T-helper 1 cell treated with Interleukin-12 subunit alpha and Interleukin-12 subunit beta and Interleukin-4 antibody, amounts not matched to agents 30 μg/mL and 1 μg/mL, for 36 hours (primary cell): ENCODE measurements around the gene NUDT12.

Experiments used
- H3K27ac Mint-ChIP-seq: one replicate; pipeline ENCODE4 v1.8.0; 2021; ENCODE audit warnings: mild to moderate bottlenecking, mixed read lengths
- H3K27me3 Mint-ChIP-seq: one replicate; pipeline ENCODE4 v1.8.0; 2021; ENCODE audit warnings: low read depth, mixed read lengths
- H3K36me3 Mint-ChIP-seq: one replicate; pipeline ENCODE4 v1.8.0; 2021; ENCODE audit warnings: low read depth, mixed read lengths
- H3K4me1 Mint-ChIP-seq: one replicate; pipeline ENCODE4 v1.8.0; 2021; ENCODE audit warnings: low read depth, mixed read lengths
- H3K4me3 Mint-ChIP-seq: one replicate; pipeline ENCODE4 v1.8.0; 2021; ENCODE audit warnings: mild to moderate bottlenecking, moderate library complexity, mixed read lengths
- H3K9me3 Mint-ChIP-seq: one replicate; pipeline ENCODE4 v1.8.0; 2021; ENCODE audit warnings: mixed read lengths

Gene NUDT12

DNA sequence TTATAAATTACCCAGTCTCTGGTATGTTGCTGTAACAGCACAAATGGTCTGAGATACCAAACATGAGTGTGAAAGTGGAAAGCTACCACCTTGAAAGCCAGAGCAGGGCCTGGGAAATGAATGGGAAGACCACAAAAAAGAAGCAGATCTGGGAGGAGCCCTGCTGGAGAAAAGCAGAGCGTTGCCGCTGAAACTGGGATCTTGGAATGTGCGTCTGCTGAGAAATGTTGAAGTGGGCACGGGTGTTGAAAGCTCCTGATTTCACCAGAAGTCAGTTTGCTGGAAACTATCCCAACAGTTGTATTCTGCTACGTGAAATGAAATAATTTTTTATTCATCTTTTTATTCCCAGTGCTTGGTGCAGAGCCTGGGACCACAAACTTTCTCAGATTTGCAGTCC, 40.0 kb downstream of the NUDT12 start:
- H3K4me1 Mint-ChIP-seq: no peaks in the 10 kb centered on the region
- H3K4me3 Mint-ChIP-seq: no peak overlapping the region
- no peaks in the 10 kb centered on the region for H3K9me3 Mint-ChIP-seq
- no peaks in the 10 kb centered on the region for H3K36me3 Mint-ChIP-seq
- no peak overlapping the region for H3K27ac Mint-ChIP-seq
- peaks cover 8% of the 10 kb centered on the region for H3K27me3 Mint-ChIP-seq

DNA sequence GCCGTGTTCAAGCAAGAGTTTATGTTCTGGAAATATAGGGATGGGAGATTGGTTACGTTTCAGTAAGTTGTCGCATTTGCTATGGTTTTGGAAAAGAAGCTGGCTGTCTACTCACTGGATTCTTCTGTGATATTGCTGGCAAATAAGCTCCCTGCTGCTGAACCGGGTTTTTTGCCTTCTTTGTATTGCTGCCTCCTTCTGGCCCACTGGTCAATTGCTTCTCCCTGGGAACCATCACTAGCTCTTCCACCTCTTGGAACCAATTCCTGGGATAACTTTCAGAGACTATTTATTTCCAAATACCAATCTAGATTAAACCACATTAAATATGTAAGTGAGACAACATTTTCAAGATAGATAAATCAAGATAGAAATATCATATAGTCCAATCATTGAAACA, 43.0 kb downstream of the NUDT12 start:
- H3K4me3 Mint-ChIP-seq: no peak overlapping the region

GRCh38 chr5:103514371-103514770, 48.2 kb downstream of the NUDT12 start:
- Mint-ChIP-seq H3K9me3 (no peaks in the 10 kb centered on the region), H3K36me3 (no peaks in the 10 kb centered on the region), H3K27ac (no peak overlapping the region), H3K27me3 (peaks cover 13% of the 10 kb centered on the region), H3K4me1 (no peaks in the 10 kb centered on the region), H3K4me3 (no peak overlapping the region)

More for the DNA sequence above, 43.0 kb downstream of the NUDT12 start:
- H3K9me3 Mint-ChIP-seq: no peaks in the 10 kb centered on the region
- H3K27me3 Mint-ChIP-seq: peaks cover 13% of the 10 kb centered on the region
- no peak overlapping the region for H3K27ac Mint-ChIP-seq
- H3K36me3 Mint-ChIP-seq: no peaks in the 10 kb centered on the region
- H3K4me1 Mint-ChIP-seq: no peaks in the 10 kb centered on the region

DNA sequence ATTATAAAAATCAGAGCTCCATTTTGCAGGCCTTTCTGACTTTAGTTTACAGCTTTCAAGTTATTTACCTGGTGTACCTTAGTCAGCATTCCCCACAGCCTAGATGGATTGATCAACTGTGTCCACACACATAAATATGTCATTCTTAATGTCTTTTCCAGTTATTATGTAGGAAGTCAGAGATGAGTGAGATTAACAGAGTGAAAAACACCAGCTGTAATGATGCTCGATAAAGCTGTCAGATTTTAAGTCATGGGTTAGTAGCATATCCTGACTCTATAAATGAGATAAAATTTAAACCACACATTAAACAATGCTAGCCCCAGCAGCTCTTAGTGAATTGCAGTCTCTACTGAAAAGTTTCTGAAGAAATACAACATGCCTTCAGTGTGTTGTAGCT, 48.9 kb downstream of the NUDT12 start:
- H3K36me3 Mint-ChIP-seq: no peaks in the 10 kb centered on the region
- H3K9me3 Mint-ChIP-seq: no peaks in the 10 kb centered on the region
- no peak overlapping the region for H3K27ac Mint-ChIP-seq
- H3K4me3 Mint-ChIP-seq: no peak overlapping the region
- H3K27me3 Mint-ChIP-seq: peaks cover 13% of the 10 kb centered on the region
- no peaks in the 10 kb centered on the region for H3K4me1 Mint-ChIP-seq

- Mint-ChIP-seq H3K27me3 (peaks cover 10% of the 10 kb centered on the region), H3K9me3 (no peaks in the 10 kb centered on the region), H3K4me3 (no peak overlapping the region), H3K27ac (no peak overlapping the region), H3K36me3 (no peaks in the 10 kb centered on the region), H3K4me1 (no peaks in the 10 kb centered on the region)
These were observed 50.1 kb downstream of the NUDT12 start for GRCh38 chr5:103512500-103512899.

DNA sequence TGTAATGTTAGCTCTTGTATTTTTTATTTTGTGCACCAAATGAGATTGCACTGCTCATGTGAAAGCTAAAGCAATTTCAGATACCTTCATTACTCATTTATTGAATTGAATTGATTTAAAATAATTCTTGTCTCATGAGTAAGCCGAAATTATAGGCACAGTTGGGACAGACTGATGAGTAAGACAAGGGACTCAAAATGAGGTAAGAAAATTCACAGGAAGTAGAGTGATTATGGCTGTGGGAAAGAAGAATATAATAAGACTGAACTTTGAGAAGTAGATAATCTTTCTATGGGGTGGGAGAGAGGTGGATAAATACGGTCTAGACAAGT, 51.1 kb downstream of the NUDT12 start:
- H3K27ac Mint-ChIP-seq: no peak overlapping the region
- no peaks in the 10 kb centered on the region for H3K9me3 Mint-ChIP-seq
- H3K27me3 Mint-ChIP-seq: peaks cover 7% of the 10 kb centered on the region
- H3K36me3 Mint-ChIP-seq: no peaks in the 10 kb centered on the region
- H3K4me3 Mint-ChIP-seq: no peak overlapping the region
- H3K4me1 Mint-ChIP-seq: no peaks in the 10 kb centered on the region

DNA sequence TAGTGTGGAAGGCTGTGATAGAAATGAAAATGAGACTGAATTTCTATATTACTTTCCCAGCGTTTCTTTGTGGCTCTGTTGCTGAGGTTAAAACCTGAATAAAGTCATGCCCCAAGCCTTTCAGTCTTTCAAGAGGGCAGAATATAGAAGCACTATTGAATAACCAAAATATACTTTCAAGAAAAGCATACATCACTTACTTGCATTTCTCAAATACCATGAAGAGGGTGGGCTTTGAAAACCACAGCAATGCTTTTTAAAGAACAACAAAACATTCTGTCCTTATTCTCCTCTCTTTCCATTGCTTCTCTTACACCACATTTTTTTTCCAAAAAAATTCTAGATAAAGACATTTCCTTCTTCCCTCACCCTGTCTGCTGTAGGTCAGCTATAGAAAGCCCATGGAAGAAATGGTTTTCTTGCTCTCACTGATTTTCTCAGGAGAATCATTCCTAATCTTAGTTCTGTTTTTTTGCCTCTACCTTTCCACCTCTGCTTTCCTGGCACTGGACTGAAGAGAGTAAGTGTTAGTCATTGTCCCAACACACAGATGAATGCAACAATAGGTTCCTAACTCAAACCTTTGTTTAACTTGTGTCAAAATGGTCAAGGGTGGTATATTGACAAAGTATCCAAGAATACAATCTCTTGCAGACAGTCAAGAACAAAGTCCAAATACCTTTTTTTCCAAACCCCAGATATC, 51.6 kb downstream of the NUDT12 start:
- Mint-ChIP-seq H3K27ac (no peak overlapping the region), H3K4me1 (no peaks in the 10 kb centered on the region), H3K36me3 (no peaks in the 10 kb centered on the region), H3K9me3 (no peaks in the 10 kb centered on the region), H3K27me3 (peaks cover 6% of the 10 kb centered on the region), H3K4me3 (no peak overlapping the region)

GRCh38 chr5:103505581-103506305, 56.8 kb downstream of the NUDT12 start:
- Mint-ChIP-seq H3K9me3 (no peaks in the 10 kb centered on the region), H3K36me3 (no peaks in the 10 kb centered on the region), H3K27ac (no peak overlapping the region), H3K27me3 (peaks cover 3% of the 10 kb centered on the region), H3K4me1 (no peaks in the 10 kb centered on the region), H3K4me3 (no peak overlapping the region)

- Mint-ChIP-seq H3K4me3 (no peak overlapping the region), H3K27ac (no peak overlapping the region), H3K27me3 (peaks cover 3% of the 10 kb centered on the region), H3K4me1 (no peaks in the 10 kb centered on the region), H3K36me3 (no peaks in the 10 kb centered on the region), H3K9me3 (no peaks in the 10 kb centered on the region)
These were observed 59.5 kb downstream of the NUDT12 start for GRCh38 chr5:103503066-103503465.

DNA sequence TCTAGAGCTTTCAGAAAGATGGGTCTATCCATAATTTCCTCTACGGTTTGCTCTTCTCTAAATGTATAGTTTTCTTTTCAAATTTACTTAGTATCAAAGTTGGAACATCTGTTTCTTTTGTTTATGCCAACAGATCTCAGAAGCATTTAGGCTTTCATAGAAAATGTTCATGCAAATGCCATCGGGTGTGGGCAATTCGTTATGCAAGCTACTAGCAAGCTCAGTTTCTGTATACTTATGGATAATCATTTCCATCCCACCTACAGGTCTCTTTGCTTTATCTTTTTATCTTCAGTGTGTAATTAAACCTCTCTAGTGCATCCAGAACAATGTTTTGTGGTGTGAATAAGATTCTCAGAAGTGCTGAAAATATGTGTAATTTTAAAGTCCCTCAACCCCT, 59.9 kb downstream of the NUDT12 start:
- Mint-ChIP-seq H3K4me1 (no peaks in the 10 kb centered on the region), H3K27me3 (peaks cover 3% of the 10 kb centered on the region), H3K4me3 (no peak overlapping the region), H3K36me3 (no peaks in the 10 kb centered on the region), H3K9me3 (no peaks in the 10 kb centered on the region), H3K27ac (no peak overlapping the region)
